OCI-LY7 (cell line): Measurements from ENCODE around the gene AK5. TPM values are rescaled to one million over a fixed set of nuclear protein-coding genes. Genes with fewer than 3 reads are reported as not detected.

Source experiments
- BruUV-seq: library from RNA; stranded (reverse); fragments of 400-500 nt; replicated peaks from 2 replicates; lab custom pipeline; 2021; lab: Mats Ljungman, UMichigan
- CTCF ChIA-PET: fragments of 300-600 bp; sonication (Branson Sonifier 250); formaldehyde crosslinking; loops from one replicate; lab custom pipeline; 2022; ENCODE audit warnings: antibody characterized with exemption; ENCODE audit not compliant: unreplicated experiment; lab: Charles Lee
- POLR2A ChIA-PET: fragments of 300-600 bp; sonication (Branson Sonifier 250); formaldehyde crosslinking; loops from one replicate; lab custom pipeline; 2022; ENCODE audit warnings: antibody characterized with exemption; lab: Charles Lee
- DNase-seq: peaks from one replicate; pipeline ENCODE4 v3.0.0-alpha.2; 2015; ENCODE audit warnings: low spot score
- H2AFZ ChIP-seq: fragments of 200-600 bp; sonication (generic), shearing (Covaris generic); 2 replicates; pipeline ENCODE4 v1.6.1; 2014; ENCODE audit warnings: mild to moderate bottlenecking, antibody characterized with exemption, low read length, moderate library complexity
- H3K27ac ChIP-seq: fragments of 200-600 bp; sonication (generic); 2 replicates; pipeline ENCODE4 v1.5.1; 2014; ENCODE audit warnings: mixed run types, low read depth, mild to moderate bottlenecking, moderate library complexity, low read length, inconsistent platforms; ENCODE audit not compliant: poor library complexity, severe bottlenecking
- H3K36me3 ChIP-seq: fragments of 200-600 bp; sonication (generic); 2 replicates; pipeline ENCODE4 v1.6.1; 2014; ENCODE audit warnings: mild to moderate bottlenecking, antibody characterized with exemption, low read length, moderate library complexity, mixed read lengths; ENCODE audit not compliant: insufficient read depth
- H3K4me1 ChIP-seq: fragments of 200-600 bp; sonication (generic); 2 replicates; pipeline ENCODE4 v1.5.1; 2014; ENCODE audit warnings: mild to moderate bottlenecking, low read length; ENCODE audit not compliant: insufficient read depth, poor library complexity, severe bottlenecking
- H3K4me2 ChIP-seq: fragments of 200-600 bp; sonication (generic); 2 replicates; pipeline ENCODE4 v1.6.1; 2014; ENCODE audit warnings: mild to moderate bottlenecking, low read length
- H3K4me3 ChIP-seq: fragments of 200-600 bp; sonication (generic); 2 replicates; pipeline ENCODE4 v1.5.1; 2014; ENCODE audit warnings: mild to moderate bottlenecking, low read depth, low read length; ENCODE audit not compliant: poor library complexity, severe bottlenecking
- H3K79me2 ChIP-seq: fragments of 200-600 bp; sonication (generic); 2 replicates; pipeline ENCODE4 v1.6.1; 2016; ENCODE audit warnings: low read depth, mild to moderate bottlenecking, low read length, moderate library complexity, mixed read lengths; ENCODE audit not compliant: insufficient read depth
- H3K9me2 ChIP-seq: fragments of 200-600 bp; sonication (generic); 2 replicates; pipeline ENCODE4 v1.6.1; 2016; ENCODE audit warnings: mild to moderate bottlenecking, low read length, mixed read lengths; ENCODE audit not compliant: insufficient read depth
- H3K9me3 ChIP-seq: fragments of 200-600 bp; sonication (generic); 2 replicates; pipeline ENCODE4 v1.6.1; 2014; ENCODE audit warnings: mild to moderate bottlenecking, mixed run types, low read length, mixed read lengths
- H4K20me1 ChIP-seq: fragments of 200-600 bp; sonication (generic); 2 replicates; pipeline ENCODE4 v1.6.1; 2014; ENCODE audit warnings: mild to moderate bottlenecking, antibody characterized with exemption, low read length, moderate library complexity, mixed read lengths; ENCODE audit not compliant: insufficient read depth
- CTCF ChIP-seq: fragments of 200-600 bp; sonication (generic); conservative IDR thresholded peaks from 2 replicates; pipeline ENCODE4 v1.5.1; 2014; ENCODE audit warnings: mild to moderate bottlenecking, antibody characterized with exemption, low read length, moderate library complexity, mixed read lengths
- EZH2phosphoT487 ChIP-seq: fragments of 200-600 bp; sonication (generic); IDR thresholded peaks from 2 replicates; pipeline ENCODE4 v1.6.1; 2018; ENCODE audit warnings: low read depth, borderline replicate concordance, mild to moderate bottlenecking, mixed run types, antibody characterized with exemption, low read length, moderate library complexity, mixed read lengths
- intact Hi-C: fragments of 100-400 bp; cut with micrococcal nuclease; formaldehyde crosslinking; loops from one replicate; pipeline ENCODE4 v1.10.0; 2022; ENCODE audit not compliant: unreplicated experiment
- total RNA-seq, 2 experiments: library from RNA; depleted of rRNA in 1 of 2; stranded (reverse); fragments of >200 nt in 1 of 2; shearing (Covaris generic) in 1 of 2; gene quantifications; 2 replicates each; pipeline ENCODE4 v1.2.3, GENCODE V29; 2014 to 2022

Gene AK5
- total RNA-seq, 2 experiments from 2014 or later, result not detected

- Histone ChIP-seq H3K4me1 (no peaks in the 10 kb centered on the region), H3K36me3 (peaks cover 21% of the 10 kb centered on the region; the same call in 1 of the 2 replicates), H3K9me3 (no peaks in the 10 kb centered on the region), H4K20me1 (no peaks in the 10 kb centered on the region), H3K4me3 (no peak overlapping the region), H3K79me2 (no peaks in the 10 kb centered on the region), H2AFZ (no peak overlapping the region), H3K4me2 (no peak overlapping the region), H3K27ac (no peak overlapping the region), H3K9me2 (no peaks in the 10 kb centered on the region)
- ChIA-PET POLR2A (interaction anchor here (0.6 to 2.3 kb wide), 7 partner anchors 10 to 170 kb away, joined by 3 to 8 read pairs (median 5); no protein-coding TSS in a partner anchor), CTCF (interaction anchor here (0.5 kb wide), 1 partner anchor 94 kb away, joined by 6 read pairs; no protein-coding TSS in a partner anchor)
- TF ChIP-seq EZH2phosphoT487 (no peak), CTCF (no peak)
- no TSS peak for BruUV-seq
- DNase-seq, result no peak
- intact Hi-C loops, result no loop called here
Observed at GRCh38 chr1:77592906-77593305, 311.1 kb downstream of the AK5 start.

- H3K9me3 ChIP-seq, result no peaks in the 10 kb centered on the region
- no peak overlapping the region for H2AFZ ChIP-seq
- peaks cover 17% of the 10 kb centered on the region; the same call in 1 of the 2 replicates for H3K36me3 ChIP-seq
- H3K4me2 ChIP-seq, result no peak overlapping the region
- intact Hi-C loops, result no loop called here
- ChIA-PET POLR2A (interaction anchor here (0.6 to 1.8 kb wide), 10 partner anchors 8 to 345 kb away, joined by 3 to 10 read pairs (median 4); no protein-coding TSS in a partner anchor), CTCF (no interaction called here)
- no peaks in the 10 kb centered on the region for H3K79me2 ChIP-seq
- H4K20me1 ChIP-seq, result no peaks in the 10 kb centered on the region
- H3K9me2 ChIP-seq, result no peaks in the 10 kb centered on the region
- no peak overlapping the region for H3K27ac ChIP-seq
- no peaks in the 10 kb centered on the region for H3K4me1 ChIP-seq
- DNase-seq, result no peak
- no peak for TF ChIP-seq EZH2phosphoT487
- TF ChIP-seq CTCF, result no peak
- BruUV-seq, result no TSS peak
- H3K4me3 ChIP-seq, result no peak overlapping the region
Observed at GRCh38 chr1:77594366-77595112, 312.7 kb downstream of the AK5 start.

GRCh38 chr1:77597310-77597709 is 315.5 kb downstream of the AK5 start:
- Histone ChIP-seq H3K79me2 (no peaks in the 10 kb centered on the region), H3K9me2 (no peaks in the 10 kb centered on the region), H3K9me3 (no peaks in the 10 kb centered on the region), H3K27ac (no peak overlapping the region), H3K4me3 (no peak overlapping the region), H4K20me1 (no peaks in the 10 kb centered on the region), H3K4me2 (no peak overlapping the region), H2AFZ (no peak overlapping the region), H3K4me1 (no peaks in the 10 kb centered on the region), H3K36me3 (peaks cover 17% of the 10 kb centered on the region; the same call in 1 of the 2 replicates)
- TF ChIP-seq EZH2phosphoT487 (no peak), CTCF (no peak)
- no peak for DNase-seq
- no TSS peak for BruUV-seq
- POLR2A ChIA-PET, result interaction anchor here (0.7 kb wide), 1 partner anchor 60 kb away, joined by 3 read pairs; no protein-coding TSS in a partner anchor
- intact Hi-C loops, result no loop called here
- CTCF ChIA-PET, result no interaction called here
